SKM-1 (cell line): ENCODE results near the gene NOTCH4.
"Not testable (repeated sequence)": the region's sequence is repeated elsewhere in the genome, so short reads cannot be mapped to it uniquely, and the experiment has no call there.

Experiments
- DNase-seq: peaks from one replicate; lab custom pipeline; 2025; ENCODE audit not compliant: unreplicated experiment; lab: John Stamatoyannopoulos, UW

NOTCH4 gene

DNA sequence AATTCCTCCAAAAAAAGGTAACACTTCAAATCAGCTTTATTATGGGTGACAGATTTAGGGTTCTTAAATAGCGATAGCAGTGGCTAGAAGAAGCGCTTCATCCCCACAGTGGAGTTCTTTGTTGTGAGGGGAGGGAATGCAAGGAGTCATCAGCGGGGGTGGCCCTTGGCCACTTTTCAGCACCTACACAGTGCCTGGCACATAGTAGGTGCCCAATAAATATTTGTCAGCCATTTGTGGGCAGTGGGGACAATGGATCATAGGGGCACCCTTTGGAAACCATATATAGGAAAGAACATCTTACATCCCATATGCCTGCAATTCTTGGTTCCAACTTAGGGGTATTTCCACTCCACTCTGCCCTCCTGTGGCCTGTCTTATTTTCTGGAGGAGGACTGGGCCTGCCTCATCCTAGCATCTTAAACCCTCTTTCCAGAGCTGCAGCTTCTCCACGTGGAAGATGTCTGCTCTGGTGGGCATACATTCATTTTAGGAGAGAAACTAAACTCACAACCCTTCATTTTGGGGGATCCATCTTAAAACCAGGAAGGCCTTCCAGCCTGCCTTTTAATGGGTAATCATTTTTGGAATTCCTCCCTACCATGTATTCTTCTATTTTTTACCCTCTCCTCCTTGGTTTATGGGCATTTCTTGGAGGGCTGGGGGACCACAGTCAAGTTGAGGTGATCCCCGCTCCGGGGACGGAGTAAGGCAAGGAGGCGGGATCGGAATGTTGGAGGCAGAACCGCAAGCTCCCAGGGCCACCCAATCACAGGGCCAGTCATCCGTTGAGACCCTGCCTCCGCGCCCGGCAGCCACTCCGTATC lies 28.8 kb downstream of the NOTCH4 start:
- DNase-seq: peak; percentile 21

DNA sequence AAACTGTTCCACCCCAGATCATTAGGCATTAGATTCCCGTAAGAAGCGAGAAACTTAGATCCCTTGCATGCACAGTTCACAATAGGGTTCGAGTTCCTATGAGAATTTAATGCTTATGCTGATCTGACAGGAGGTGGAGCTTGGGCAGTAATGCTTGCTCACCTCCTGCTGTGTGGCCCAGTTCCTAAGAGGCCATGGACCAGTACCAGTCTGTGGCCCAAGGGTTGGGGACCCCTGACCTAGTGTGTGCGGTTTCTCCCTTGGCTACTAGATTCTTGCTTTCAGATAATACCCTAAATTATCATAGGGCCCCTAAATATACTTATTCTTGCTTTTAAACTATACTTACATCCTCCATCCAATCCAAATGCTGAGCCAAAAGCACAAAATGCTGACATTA lies 29.5 kb downstream of the NOTCH4 start:
- DNase-seq: no peak

DNA sequence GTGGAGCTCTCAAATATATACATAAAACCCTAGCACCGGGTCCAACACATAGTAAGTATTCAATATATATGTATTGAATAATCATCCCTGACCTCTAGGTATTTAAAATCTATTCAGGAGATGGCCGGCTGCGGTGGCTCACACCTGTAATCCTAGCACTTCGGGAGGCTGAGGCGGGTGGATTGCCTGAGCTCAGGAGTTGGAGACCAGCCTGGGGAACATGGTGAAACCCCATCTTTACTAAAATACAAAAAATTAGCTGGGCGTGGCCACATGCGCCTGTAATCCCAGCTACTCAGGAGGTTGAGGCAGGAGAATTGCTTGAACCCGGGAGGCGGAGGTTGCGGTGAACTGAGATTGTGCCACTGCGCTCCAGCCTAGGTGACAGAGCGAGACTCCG lies 30.8 kb downstream of the NOTCH4 start:
- not testable (repeated sequence) for DNase-seq

DNA sequence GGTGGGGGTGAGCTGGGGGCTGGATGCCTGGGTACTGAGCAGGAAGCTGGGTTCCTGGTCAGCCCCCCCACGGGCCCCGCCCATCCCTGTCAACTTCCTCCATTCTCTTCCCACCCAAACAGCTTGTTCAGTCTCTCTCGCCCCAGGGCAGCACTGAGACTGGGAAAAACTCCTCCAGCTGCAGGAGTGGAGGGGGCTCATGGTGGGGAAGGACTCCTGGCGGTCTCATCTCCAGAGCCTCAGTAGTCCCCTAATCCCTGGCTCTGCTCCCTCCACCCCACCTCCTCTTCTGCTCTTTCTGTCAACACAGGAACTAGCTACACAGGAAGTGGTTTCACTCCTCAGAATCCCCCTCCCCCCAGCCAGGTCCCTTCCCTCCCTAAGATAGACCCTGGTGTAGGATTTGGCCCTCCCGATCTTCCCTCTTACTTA lies 31.2 kb downstream of the NOTCH4 start, which contains the start of gene GPSM3:
GPSM3 (minus strand) TSS at position 36 of the 432 bp plus-strand sequence. CDS start 130 bp downstream, outside the sequence.
- peak; percentile 86 for DNase-seq

GRCh38 chr6:32191696-32192607 lies 31.9 kb downstream of the NOTCH4 start:
- no peak for DNase-seq

DNA sequence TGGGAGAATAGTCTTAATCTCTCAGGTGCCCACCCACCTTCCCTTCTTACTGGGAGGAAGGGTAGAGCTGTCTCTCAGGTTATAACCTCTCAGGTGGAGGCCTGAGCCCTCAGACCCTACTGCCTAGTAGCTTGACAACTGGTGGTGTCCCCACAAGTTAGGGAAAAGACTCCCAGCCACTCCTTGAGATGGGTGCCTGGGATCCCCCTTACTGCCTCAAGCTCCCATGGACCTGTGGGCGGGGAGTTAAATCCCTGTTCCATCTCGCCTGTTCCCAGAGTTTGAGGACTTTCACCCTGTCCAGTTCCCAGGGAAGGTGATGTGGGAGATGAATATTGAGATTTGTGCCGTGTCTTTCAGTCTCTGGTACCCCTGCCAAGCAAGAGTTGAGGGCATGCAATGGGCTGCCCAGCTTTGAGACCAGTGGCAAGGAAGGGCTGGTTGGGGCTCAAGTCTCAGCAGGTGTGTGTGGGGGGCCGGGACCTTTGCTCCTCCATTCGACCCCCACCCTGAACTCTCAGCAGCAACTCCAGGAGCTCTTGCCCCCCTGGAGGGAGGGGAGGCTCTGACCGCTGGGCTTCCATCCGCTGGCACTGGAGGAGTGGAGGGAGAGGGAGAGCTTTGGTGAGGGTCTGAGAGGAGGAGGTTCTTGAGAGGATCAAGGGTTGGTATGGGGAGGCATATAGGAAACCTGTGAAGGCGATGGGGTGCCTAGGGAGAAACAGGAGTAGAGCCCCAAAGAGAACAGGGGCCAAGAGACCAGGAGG lies 32.8 kb downstream of the NOTCH4 start:
- DNase-seq: no peak

GRCh38 chr6:32190054-32190851 lies 33.6 kb downstream of the NOTCH4 start, which contains the start of gene PBX2:
TSS of gene PBX2 (minus strand) at chr6:32190202. CDS start at chr6:32189915, 287 bp downstream.
- peak; percentile 95 for DNase-seq

GRCh38 chr6:32189742-32190053 lies 34.2 kb downstream of the NOTCH4 start:
- no peak for DNase-seq

DNA sequence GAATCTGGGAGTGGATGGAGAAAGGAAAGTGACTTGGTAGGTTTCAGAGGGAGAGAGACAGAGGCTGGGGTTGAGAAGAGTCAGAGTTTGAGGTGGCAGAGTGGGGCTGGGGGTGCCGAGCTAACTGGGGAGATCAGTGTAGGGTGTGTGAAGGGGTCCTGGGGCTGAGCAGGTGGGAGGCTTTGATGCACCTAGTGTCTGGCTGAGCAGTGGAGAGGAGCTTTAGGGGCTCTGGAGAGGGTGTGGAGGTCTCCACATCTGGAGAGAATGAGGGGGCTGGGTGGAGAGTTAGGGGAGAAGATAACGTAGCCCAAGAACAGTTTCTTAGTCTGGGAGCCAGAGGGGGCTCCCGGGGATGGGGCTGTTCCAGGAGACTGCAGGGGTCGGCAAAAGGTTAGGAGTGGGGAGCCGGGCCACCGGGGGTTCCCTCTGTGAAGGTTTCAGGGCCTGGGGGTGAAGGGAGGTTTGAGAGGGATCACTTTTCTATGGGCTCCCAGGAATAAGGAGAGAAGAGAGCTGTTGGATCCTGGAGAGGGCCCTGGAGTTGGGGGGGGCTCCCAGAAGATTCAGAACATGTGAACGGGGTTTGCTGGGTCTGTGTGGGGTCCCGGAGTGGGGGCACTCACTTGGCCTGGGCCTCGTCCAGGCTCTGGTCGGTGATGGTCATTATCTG lies 34.7 kb downstream of the NOTCH4 start:
- DNase-seq: no peak

DNA sequence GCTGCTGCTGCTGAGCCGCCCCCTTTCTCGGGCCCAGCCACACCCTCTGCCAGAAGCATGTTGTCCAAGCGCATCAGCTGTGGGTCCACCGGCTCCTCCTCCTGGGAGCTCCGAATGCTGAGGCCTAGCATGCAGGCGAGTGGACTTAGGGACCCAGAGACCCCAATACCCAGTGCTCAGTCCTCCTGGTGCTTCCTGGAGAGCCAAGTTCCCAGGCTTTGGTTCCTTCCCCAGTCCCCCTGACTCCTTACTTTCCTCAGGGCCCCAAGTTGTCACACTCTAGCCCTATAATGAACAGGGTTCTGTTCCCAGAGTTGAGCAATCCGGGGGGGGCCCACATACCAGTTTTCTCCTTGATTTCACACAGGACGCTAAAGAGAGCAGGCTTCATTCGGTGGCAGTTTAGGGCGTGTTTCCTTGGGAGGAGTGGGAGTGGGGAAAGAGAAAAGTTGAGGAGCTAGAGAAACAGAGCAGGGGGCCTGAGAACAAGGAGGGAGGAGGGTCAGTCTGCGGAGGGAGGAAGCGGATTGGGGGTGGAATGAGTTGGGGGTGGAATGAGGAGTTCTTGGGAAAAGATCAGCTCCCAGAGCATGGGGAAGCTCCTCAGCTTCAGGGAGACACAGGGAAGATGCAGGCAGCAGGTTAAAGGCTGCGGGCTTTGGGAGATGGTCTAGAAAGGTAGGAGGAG lies 35.3 kb downstream of the NOTCH4 start:
- DNase-seq: no peak

DNA sequence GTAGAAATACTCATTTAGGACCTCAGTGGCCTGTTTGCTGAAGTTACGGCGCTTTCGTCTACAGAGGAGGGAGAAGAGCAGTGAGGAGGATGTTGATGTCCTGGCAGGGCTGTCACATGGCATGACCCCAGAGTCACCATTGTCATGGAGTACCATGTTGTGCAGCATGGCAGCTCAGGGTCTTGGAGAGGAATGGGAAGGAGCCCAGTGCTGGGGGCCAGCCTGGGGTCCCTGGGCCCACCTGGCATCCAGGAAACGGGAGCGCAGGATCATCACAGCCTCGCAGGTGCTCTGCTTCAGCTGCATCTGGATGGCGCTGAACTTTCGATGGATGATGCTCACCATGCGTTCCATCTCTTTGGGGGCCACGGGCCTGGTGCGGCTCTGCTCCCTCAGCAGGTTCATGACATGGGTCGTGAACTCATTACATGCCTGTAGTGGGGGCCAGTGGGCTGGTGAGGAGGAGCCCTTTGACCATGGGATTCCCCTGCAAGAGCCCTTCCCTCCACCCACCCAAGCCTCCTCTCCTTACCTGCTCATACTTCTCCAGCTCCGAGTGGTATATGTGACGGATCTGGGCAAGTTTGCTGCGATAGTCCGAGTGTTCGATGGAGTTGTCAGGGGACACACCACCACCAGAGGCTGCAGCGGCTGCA lies 36.0 kb downstream of the NOTCH4 start:
- DNase-seq: not testable (repeated sequence)

DNA sequence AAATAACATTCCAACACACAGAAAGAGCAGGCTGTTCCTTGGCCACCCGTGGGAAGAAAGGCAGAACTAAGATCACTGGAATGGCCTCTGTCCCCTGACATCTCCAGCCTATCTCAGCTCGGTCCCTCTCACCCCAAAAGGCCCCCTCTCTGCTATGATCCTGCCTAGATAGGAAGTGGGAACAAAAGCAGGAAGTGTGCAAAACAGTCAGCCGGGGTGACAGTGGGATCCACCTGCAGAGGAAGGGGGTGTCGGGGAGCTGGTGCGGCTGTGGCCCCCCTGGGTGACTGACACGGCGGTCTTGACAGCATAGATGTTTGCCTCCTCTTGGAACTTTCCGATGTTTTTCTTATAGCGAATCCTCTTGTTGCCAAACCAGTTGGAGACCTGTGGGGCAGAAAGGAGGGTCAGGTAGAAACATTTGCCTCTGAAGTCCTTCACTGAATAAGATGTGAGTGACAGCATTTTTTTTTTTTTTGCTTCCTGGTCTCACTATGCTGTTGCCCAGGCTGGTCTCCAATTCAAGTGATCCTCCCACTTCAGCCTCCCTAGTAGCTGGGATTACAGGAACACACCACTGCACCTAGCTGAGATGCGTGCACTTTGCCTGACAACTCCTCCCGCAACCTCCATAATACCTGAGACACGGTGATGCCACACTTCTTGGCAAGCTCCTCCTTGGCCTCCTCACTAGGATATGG lies 36.7 kb downstream of the NOTCH4 start:
- no peak for DNase-seq

DNA sequence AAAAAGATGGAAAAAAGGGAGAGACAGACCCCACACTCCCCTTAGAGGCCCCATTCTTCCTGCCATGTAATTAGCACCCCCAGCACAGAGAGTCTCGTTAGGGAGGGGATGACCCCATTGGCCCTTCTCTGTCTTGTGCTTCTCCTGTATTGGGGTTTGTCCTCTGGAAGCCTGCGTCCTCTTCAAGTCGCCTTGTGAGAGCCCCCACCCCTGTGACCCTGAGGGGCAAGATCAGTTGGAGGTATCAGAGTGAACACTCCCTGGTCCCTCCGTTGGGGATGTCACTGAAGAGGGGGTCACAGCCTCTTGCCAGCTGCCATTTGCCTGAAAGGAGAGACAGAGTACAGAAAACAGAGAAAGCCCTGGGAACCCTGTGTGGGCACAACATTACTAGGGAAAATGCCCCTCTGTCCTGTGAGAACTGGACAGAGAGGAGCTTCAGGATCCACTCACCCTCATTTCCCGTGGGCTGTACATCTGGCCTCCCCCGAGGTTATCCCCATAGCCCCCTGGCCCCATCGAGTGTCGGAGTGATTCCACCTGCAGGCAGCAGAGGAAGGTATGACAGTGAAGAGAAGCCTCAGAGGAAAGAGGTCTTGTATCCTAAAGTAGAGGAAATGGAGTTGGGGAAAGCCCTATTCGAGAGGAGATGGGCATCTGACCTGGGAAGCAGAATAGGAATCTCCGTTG lies 37.6 kb downstream of the NOTCH4 start:
- DNase-seq: not testable (repeated sequence)

- not testable (repeated sequence) for DNase-seq
Measured at GRCh38 chr6:32185681-32186131, 38.2 kb downstream of the NOTCH4 start.

- DNase-seq: no peak
Measured at GRCh38 chr6:32184084-32184640, 39.7 kb downstream of the NOTCH4 start, which contains the start of gene AGER. TSS of gene AGER (minus strand) at chr6:32184253. CDS start at chr6:32184222, 31 bp downstream.

DNA sequence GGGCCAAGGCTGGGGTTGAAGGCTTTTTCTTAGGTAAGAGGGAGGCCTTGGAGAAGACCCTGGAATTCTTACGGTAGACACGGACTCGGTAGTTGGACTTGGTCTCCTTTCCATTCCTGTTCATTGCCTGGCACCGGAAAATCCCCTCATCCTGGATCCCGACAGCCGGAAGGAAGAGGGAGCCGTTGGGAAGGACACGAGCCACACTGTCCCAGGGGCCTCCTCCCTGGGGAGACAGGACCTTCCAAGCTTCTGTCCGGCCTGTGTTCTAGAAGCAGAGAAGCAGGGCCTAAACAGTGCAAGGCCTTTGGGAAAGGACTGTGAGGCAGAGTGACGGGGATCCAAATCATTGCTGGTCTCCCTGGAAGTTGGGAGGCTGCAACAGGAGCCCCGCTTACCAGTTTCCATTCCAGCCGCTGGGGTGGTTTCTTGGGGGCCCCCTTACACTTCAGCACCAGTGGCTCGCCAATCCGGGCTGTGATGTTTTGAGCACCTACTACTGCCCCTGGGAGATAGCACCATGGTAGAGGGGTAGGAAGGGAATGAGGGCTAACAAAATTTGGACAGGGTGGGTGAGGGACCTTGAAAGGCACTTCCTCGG lies 40.3 kb downstream of the NOTCH4 start:
- DNase-seq: no peak
